NCI-H2227 (cell line): Measurements from ENCODE around the gene SELENOI.
"Not testable (repeated sequence)": the region's sequence is repeated elsewhere in the genome, so short reads cannot be mapped to it uniquely, and the experiment has no call there.

ENCODE experiments used
- DNase-seq: peaks from one replicate; lab custom pipeline; 2025; ENCODE audit not compliant: unreplicated experiment; lab: John Stamatoyannopoulos, UW

The SELENOI gene

GRCh38 chr2:26356111-26356510 is 10.2 kb downstream of the SELENOI start:
- DNase-seq: no peak

- no peak for DNase-seq
Observed at GRCh38 chr2:26356771-26357170, 10.8 kb downstream of the SELENOI start.

GRCh38 chr2:26359886-26360473 is 14.0 kb downstream of the SELENOI start:
- no peak for DNase-seq

- no peak for DNase-seq
Observed at GRCh38 chr2:26363323-26363722, 17.4 kb downstream of the SELENOI start.

- DNase-seq: no peak
Observed at GRCh38 chr2:26363958-26364357, 18.0 kb downstream of the SELENOI start.

- no peak for DNase-seq
Observed at GRCh38 chr2:26364669-26365068, 18.7 kb downstream of the SELENOI start.

- DNase-seq: no peak
Observed at GRCh38 chr2:26366957-26367356, 21.0 kb downstream of the SELENOI start.

- DNase-seq: not testable (repeated sequence)
Observed at GRCh38 chr2:26369664-26370063, 23.7 kb downstream of the SELENOI start.

DNA sequence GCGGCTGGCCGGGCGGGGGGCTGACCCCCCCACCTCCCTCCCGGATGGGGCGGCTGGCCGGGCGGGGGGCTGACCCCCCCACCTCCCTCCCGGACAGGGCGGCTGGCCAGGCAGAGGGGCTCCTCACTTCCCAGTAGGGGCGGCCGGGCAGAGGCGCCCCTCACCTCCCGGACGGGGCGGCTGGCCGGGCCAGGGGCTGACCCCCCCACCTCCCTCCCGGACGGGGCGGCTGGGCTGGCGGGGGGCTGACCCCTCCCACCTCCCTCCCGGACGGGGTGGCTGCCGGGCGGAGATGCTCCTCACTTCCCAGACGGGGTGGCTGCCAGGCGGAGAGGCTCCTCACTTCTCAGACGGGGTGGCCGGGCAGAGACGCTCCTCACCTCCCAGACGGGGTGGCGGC is 25.0 kb downstream of the SELENOI start:
- not testable (repeated sequence) for DNase-seq

DNA sequence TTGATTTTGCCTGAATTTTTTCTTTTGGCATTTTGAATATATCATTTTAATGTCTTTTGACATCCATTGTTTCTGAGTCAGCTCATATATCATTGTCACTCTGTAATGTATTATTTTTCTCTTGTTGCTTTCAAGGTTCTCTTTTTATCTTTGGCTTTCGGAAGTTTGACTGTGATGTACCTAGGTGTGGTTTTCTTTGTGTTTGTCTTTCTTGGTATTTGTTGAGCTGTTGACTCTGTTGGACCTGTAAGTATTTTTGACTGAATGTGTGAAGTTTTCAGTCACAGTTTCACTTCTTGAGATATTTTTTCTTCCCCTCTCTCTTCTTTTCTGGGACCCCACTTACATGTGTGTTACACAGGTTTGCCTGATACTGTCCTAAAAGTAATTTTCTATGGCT is 30.9 kb downstream of the SELENOI start:
- DNase-seq: no peak

DNA sequence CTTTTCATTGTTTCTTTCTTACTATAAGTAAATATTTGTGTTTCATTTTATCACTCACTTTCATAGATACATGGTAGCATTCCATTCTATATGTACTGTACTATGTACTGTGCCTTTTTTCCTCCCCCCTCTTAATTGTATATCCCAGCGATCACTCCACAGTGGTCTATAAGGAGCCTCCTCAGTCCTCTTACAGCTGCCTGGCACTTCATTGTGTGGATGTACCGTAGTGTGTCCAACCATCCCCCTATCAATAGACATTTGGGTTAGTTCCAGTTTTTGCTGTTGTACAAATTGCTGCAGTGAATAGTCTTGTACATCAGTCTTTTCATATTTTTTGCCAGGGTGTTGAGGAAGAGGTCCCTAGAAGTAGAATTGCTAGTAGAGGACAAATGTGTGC is 34.3 kb downstream of the SELENOI start:
- no peak for DNase-seq

DNA sequence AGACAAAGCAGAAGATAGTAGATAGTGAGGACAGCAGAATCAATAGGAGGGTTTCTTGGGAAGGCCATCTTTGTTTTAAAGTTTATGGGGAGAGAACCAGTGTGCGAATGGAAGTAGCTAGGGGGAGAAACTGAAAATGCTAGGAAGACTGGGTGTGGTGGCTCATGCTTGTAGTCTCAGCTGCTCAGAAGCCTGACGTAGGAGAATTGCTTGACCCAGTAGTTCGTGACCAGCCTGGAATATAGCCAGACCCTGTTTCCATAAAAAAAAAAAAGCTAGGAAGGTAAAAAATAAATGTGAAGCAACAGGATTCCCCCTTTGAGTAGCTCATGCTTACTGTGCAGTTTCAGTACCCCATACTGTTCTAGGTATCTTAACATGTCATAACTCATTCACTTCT is 36.6 kb downstream of the SELENOI start:
- DNase-seq: no peak

- no peak for DNase-seq
Observed at GRCh38 chr2:26384183-26384582, 38.2 kb downstream of the SELENOI start.

GRCh38 chr2:26384597-26384996 is 38.7 kb downstream of the SELENOI start:
- no peak for DNase-seq

- DNase-seq: no peak
Observed at GRCh38 chr2:26387189-26387588, 41.2 kb downstream of the SELENOI start.

DNA sequence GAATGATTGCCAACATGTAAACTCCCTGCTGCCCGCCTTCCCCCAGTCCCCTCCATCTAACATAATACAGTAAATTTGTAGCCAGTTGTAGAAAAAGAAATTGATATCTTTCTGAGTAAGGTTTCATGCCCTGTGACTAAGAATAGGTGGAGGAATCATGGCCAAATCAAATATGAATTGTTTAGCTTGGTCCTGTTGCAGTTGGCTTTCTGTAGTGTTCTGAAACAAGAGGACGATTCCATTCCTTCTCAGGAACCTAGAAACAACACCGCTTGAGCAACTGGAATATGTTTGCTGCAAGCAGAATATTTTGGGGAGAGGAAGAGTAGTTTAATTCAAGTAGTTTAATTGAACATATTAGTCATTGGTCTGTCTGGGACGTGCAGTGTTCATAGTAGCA is 48.8 kb downstream of the SELENOI start:
- DNase-seq: no peak

DNA sequence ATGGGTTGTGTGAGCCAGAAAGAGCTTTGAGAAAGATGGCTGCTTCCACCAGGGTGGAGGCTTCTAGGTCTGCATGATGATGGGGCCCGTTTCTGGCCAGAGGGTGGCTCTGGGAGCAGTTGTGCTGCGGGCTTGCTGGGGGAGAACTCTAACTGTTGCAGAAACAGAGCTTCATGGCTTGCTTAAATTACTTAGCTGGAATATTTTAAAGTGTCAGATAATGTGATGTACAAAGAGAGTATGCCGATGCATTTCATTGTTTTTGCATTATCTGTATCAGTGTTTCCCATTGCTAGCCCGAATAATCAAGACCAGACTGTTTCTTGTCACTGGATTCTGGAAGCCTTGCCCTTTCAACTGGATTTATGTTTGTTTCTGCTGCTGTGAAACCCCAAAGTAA is 49.5 kb downstream of the SELENOI start:
- peak; percentile 25 for DNase-seq

GRCh38 chr2:26396734-26397298 is 50.9 kb downstream of the SELENOI start:
- no peak for DNase-seq

DNA sequence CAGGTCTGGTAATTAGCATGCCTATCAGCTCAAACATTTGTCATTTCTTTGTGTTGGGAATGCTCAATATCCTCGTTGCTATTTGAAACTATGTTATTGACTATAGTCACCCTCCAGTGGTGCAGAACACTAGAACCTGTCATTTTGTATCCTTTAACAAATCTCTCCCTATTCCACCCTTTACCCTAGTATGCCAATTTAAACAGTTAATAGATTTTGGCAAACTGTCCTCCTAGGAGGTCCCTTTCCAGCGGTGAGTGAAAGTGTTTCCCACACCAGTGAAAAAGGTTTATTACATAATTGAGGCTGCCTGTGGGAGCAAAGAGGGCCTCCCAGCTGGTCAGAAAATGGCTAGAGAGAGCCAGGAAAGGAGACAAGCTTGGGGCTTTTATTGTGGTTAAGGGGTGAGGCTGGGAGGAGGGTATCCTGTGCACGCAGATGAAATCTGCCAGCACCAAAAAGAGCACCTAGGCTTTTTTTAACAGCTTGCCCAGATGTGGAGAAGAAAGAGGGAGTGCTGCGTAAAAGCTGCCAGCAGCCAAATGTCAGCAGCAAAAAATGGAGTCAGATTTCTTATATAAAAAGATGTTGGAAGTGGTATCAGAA is 53.9 kb downstream of the SELENOI start:
- DNase-seq: peak; percentile 24

DNA sequence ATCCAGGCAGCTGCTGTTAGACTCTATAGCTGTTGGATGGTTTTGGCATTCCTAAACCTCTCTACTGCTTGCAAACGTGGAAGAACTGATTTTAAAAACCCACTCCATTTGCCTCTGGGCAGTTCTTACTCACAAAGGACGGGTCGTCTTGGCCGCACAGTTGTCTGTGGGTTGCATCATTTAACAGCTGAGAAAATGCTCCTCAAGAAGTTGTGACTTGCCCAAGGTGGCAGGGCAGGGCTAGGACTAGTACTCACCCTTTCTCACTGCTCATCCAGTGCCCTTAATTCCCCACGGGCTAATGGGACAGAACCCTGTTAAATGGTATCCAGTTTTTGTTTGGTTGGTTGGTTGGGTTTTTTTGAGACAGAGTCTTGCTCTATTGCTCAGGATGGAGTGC is 54.8 kb downstream of the SELENOI start:
- no peak for DNase-seq

DNA sequence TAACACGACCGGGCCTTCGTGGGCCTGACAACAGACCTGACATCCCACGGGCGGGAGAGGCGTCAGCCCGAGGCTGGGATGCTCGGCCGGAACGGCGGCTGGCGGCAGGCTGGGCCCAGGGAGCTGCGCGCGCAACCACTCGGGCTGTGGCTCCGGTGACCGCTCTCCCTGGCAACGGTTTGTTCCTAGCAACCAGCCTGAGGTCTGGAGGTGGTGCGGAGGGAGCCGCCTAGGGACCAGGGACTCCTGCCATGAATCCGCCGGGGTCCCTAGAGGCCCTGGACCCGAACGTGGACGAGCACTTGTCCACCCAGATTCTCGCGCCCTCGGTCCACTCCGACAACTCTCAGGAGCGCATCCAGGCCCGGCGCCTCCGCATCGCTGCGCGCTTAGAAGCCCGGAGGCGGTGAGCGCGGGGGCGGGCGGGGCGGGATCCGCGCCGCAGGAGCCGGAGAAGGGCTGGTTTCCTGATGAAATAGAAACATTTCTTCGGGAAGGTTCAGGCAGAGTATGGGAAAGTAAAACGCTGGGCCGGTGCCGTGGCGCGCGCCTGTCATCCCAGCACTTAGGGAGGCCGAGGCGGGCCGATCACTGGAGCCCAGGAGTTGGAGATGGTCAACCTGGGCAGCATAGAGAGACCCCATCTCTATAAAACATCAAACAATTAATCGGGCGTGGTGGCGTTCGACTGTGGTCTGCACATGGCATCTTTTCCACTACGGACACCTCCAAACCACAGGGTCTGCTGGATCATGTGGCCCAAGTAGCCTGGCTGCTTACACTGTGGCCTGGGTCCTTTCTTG is 56.0 kb downstream of the SELENOI start, which contains the start of gene DRC1:
Gene DRC1, plus strand, starts transcription at position 182 of the 803 bp plus-strand sequence. Its CDS starts 70 bp downstream, at position 252.
- DNase-seq: peak; percentile 95

DNA sequence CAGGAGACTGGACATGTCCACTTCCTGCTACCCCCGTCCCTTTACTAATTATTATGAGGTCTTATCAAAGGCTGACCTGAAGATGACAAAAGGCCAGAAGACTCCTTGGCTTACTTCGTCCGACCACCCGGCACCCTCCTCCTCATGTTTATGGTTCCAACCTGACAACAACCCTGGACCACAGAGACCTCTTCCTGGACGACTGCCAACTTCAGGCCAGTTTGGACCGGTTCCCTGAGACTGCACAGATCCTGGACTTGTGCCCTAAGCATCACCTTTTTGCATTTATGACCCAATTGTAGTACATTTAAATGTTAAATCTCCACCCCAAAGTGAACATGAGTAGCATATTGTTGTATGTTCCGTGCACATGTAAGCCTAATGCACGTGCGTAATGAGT is 61.6 kb downstream of the SELENOI start:
- DNase-seq: no peak
